HG03039 (cell line): Measurements from ENCODE around the gene SPTBN1.

Experiments used
- ATAC-seq: cut with Tn5 transposase; IDR thresholded peaks from one replicate; pipeline ENCODE4 v1.9.1; 2021; ENCODE audit warnings: mild to moderate bottlenecking, moderate library complexity; ENCODE audit not compliant: unreplicated experiment

The SPTBN1 gene

GRCh38 chr2:54666634-54667265 is 210.6 kb downstream of the SPTBN1 start:
- no peak for ATAC-seq

DNA sequence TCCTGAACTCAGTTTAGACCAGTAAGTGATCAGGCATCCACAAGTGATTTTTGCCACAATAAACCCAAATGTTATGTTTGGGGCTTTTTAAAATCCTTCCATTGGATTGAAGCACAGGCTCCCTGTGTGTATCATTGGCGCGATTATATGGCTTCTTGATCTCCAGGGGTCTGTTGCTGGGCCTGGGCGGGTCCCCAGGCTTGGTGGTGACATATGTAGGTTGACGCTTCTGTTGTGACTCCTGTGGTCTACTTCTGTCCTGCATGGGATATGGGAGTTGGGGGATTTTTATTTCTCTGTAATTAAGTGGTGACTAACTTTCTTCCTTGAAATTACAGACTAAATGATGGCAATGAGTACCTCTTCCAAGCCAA is 211.1 kb downstream of the SPTBN1 start:
- ATAC-seq: no peak

DNA sequence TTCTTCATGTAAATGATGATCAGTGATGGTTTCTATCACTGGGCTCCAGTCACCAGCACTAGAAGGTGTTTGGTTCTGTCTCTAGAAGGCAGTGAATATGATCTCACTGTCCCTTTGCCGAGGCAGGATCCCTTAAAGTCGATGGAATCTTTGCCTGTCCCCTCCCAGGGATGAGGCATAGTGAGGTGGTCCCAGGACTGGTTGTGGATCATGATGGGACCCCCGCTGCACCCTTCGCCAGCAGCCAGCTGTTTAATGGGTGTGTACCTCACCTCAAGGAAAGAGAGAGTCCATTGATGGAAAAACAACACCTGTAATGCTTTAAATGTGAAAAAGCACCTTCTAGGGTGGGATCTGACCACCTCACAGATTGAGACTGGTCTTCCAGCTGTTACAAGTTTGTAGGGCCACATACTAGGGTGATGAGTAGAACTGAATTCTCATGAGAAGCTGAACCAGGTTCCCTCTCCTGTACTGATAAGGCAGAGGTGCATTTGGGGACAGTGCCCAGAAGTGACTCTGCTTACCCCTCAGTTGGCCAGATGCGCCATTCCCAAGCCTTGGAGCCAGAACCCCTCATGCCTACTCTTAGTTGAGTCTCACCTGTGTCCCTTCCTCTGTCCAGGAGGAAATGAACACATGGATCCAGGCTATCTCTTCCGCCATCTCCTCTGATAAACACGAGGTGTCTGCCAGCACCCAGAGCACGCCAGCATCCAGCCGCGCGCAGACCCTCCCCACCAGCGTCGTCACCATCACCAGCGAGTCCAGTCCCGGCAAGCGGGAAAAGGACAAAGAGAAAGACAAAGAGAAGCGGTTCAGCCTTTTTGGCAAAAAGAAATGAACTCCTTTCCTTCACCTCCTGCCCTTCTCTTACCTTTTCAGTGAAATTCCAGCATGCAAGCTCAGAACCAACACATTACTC is 211.9 kb downstream of the SPTBN1 start:
- ATAC-seq: no peak

DNA sequence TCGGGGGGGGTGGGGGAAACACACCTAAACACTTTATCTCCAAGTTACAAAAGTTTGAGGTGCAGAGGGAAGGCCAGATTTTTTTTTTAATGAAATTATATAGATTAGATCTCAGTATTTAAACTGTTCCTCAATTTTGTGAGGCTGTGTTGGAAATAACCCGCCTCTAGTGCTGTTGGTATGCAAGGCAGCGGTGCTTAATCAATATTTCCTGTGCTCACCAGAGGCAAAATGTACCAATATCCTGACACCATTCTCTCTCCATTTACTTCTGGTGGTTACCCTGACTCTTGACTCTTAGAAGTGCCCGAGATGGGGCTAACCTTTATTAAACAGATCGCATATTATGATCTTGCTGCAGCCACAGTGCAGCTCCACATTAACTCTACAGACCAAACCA is 212.6 kb downstream of the SPTBN1 start:
- no peak for ATAC-seq

DNA sequence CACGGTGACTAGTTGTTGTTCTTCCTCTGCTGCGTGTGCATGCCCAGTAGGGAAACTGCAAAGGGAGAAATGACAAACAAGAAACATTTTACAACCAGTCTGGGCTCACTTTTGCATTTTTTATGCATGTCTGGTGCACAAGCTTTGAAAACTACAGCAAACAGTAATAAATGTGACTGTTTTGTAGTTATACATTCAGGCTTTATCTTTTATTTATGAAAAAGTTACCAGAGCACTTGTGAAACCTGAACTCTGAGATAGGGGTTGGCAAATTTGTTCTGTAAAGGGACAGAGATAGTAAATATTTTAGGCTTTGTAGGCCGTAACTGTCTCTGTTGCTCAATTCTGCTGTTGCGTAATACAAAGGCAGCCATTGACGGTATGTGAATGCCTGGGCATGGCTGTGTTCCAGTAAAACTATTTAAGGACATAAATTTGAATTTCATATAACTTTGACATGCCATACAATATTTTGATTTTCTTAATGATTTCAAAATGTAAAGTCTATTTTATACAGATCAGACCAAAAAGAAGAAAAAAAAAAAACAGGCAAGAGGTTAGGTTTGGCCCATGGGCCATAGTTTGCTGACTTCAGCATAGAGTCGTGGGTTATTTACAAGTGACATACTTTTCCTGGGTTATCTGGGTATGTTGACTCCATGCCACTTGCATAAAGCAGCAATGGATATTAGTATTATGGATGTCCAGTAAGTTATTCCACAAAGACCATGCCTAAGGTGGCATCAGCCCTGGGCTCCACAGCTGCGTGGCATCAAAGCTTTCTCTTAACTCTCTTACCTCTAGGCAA is 213.8 kb downstream of the SPTBN1 start:
- no peak for ATAC-seq

- ATAC-seq: no peak
Measured at GRCh38 chr2:54670485-54671009, 214.4 kb downstream of the SPTBN1 start.

- ATAC-seq: no peak
Measured at GRCh38 chr2:54671010-54671409, 214.9 kb downstream of the SPTBN1 start.

- ATAC-seq: no peak
Measured at GRCh38 chr2:54671875-54672589, 215.9 kb downstream of the SPTBN1 start.

GRCh38 chr2:54672590-54673456 is 216.7 kb downstream of the SPTBN1 start:
- ATAC-seq: peak; percentile 56

- peak; percentile 33 for ATAC-seq
Measured at GRCh38 chr2:54673501-54673998, 217.4 kb downstream of the SPTBN1 start.

- no peak for ATAC-seq
Measured at GRCh38 chr2:54675281-54675680, 219.2 kb downstream of the SPTBN1 start.

- ATAC-seq: no peak
Measured at GRCh38 chr2:54675738-54676137, 219.6 kb downstream of the SPTBN1 start.

GRCh38 chr2:54676656-54677055 is 220.5 kb downstream of the SPTBN1 start:
- no peak for ATAC-seq

DNA sequence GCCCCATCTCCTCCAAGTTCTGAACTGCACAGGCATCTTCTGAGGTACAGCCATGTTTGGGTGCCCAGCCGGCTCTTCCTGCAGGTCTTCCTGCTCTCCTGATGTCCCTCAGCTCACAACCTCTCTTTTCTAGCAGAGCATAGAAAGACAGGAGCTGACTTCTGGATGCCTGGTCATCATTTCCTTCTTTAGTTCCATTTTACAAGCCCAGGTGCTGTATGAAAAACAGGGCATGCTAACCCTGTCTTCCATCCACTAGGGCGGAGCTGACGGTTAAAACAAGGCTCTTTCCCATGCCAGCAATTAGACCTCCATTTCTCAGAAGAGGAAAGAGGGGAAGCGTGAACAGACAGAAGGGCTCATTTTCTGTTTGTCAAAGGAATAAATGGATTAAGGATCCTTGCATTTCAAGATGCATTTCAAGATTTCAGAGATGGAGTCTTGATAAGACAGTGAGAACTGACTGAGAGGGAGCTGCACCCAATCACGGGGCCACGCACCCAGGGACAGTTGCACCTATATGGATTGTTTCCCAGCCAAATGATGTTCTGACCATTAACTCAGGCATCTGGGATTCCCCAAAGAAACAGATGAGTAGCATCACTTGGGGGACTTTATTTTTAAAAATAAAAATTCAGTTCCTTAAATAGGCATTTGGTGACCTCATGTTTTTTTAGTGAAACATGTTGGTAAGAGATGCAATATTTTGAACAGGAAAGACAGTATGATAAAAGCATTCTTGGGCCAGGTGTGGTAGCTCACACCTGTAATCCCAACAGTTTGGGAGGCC is 221.5 kb downstream of the SPTBN1 start:
- no peak for ATAC-seq

GRCh38 chr2:54678719-54679118 is 222.6 kb downstream of the SPTBN1 start:
- no peak for ATAC-seq

DNA sequence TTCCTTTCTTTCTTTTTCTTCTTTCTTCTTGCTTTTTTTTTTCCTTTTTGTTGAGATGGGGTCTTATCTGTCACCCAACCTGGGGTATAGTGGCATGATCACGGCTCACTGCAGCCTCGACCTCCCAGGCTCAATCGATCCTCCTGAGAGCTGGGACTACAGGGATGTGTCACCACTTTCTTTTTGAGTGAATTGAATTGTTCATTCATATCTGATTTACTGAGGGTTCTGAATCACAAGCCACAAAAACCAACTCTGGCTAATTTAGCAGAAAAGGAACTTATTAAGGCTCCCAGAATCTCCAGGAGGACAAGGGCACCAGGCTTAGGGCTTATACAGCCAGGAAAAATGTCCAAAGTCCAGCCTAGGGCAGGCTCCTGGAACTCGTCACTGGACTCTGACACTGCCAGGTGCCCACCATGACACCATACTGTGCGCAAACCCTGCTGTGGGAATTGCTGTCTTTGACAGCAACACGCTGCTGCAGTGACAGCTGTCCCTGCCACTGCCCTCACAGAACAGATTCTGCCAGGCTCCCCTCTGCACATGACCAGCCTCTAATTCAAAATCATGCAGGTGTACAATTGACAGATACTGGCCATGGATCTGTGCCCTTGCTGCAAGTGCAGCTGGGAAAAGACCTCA is 224.4 kb downstream of the SPTBN1 start:
- peak; percentile 86 for ATAC-seq

DNA sequence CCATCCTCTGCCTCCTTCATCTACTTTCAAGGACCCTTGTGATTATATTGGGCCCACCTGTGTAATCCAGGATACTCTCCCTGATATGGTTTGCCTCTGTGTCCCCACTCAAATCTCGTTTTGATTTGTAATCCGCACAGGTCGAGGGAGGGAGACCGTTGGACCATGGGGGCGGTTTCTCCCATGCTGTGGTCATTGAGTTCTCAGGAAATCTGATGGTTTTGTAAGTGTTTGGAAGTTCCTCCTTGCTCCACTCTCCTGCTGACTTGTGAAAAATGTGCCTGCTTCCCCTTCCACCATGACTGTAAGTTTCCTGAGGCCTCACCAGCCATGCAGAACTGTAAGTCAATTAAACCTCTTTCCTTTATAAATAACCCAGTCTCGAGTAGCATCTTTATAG is 225.3 kb downstream of the SPTBN1 start:
- no peak for ATAC-seq

GRCh38 chr2:54683596-54683995 is 227.5 kb downstream of the SPTBN1 start:
- ATAC-seq: no peak
